A549 (cell line): ENCODE results near the gene CHI3L1. TPM values are rescaled to one million over a fixed set of nuclear protein-coding genes. Genes with fewer than 3 reads are reported as not detected.

Source experiments
- ATAC-seq, 2 experiments: fragments of 200-7000 bp in 1 of 2; fragments of >200 bp in 1 of 2; cut with Nextera tagmentation in 1 of 2; cut with Tn5 transposase in 1 of 2; 3 replicates each; pipeline versions ENCODE4 v1.8.0 to v1.9.1; 2018 to 2020; ENCODE audit warnings: mild to moderate bottlenecking in 1 of 2, moderate library complexity in 1 of 2
- CTCF ChIA-PET: fragments of 300-600 bp; sonication (Branson Sonifier 250); formaldehyde crosslinking; extraction: SDS; loops from one replicate; lab custom pipeline; 2021; ENCODE audit warnings: antibody characterized with exemption, inconsistent platforms; lab: Yijun Ruan, JAX
- POLR2A ChIA-PET: fragments of 350-600 bp; formaldehyde crosslinking; extraction: SDS; loops from one replicate; lab custom pipeline; 2021; ENCODE audit warnings: antibody characterized with exemption, inconsistent platforms; lab: Yijun Ruan, JAX
- DNase-seq, 2 experiments: peaks; one replicate each; pipeline versions ENCODE4 v3.0.0 to v3.0.0-alpha.2; 2011 to 2016; ENCODE audit warnings: low read depth in 1 of 2, low spot score in 1 of 2
- FAIRE-seq: peaks from 2 replicates; lab custom pipeline; 2011; peaks lifted over from hg19 to GRCh38; lab: Jason Lieb, UNC
- H3K27ac ChIP-seq, 2 experiments: fragments of >200 bp; sonication (Bioruptor Twin); formaldehyde crosslinking; 3 replicates each; pipeline ENCODE4 v1.5.1; 2016 to 2017
- H3K4me1 ChIP-seq: fragments of >200 bp; sonication (Bioruptor Twin); formaldehyde crosslinking; 3 replicates; pipeline ENCODE4 v1.6.1; 2016
- H3K4me2 ChIP-seq: fragments of >200 bp; sonication (Bioruptor Twin); formaldehyde crosslinking; 3 replicates; pipeline ENCODE4 v1.6.1; 2016
- H3K4me3 ChIP-seq: fragments of >200 bp; sonication (Bioruptor Twin); formaldehyde crosslinking; 3 replicates; pipeline ENCODE4 v1.5.1; 2016
- H3K9me3 ChIP-seq: fragments of >200 bp; sonication (Bioruptor Twin); formaldehyde crosslinking; 3 replicates; pipeline ENCODE4 v1.6.1; 2016
- ATOH8 ChIP-seq: fragments of 250-450 bp; sonication (Bioruptor Pico); IDR thresholded peaks from 2 replicates; pipeline ENCODE4 v1.5.0; 2020; ENCODE audit warnings: low read depth, mild to moderate bottlenecking, moderate library complexity
- BCL3 ChIP-seq: fragments of >200 bp; sonication (Bioruptor Twin); formaldehyde crosslinking; IDR thresholded peaks from 3 replicates; pipeline ENCODE4 v1.6.1; 2016
- CEBPB ChIP-seq, 2 experiments: fragments of >200 bp in 1 of 2; sonication (Bioruptor Twin) in 1 of 2; formaldehyde crosslinking in 1 of 2; IDR thresholded peaks; 2 replicates each; pipeline ENCODE4 v1.6.1; 2012 to 2016
- CTCF ChIP-seq: fragments of >200 bp; sonication (Bioruptor Twin); formaldehyde crosslinking; IDR thresholded peaks from 3 replicates; pipeline ENCODE4 v1.5.1; 2016
- EHF ChIP-seq: fragments of 250-450 bp; sonication (Bioruptor Pico); IDR thresholded peaks from 2 replicates; pipeline ENCODE4 v1.5.0; 2020; ENCODE audit warnings: mild to moderate bottlenecking
- FOSB ChIP-seq: fragments of 250-450 bp; sonication (Bioruptor Pico); IDR thresholded peaks from 2 replicates; pipeline ENCODE4 v1.5.0; 2020; ENCODE audit warnings: mild to moderate bottlenecking, moderate library complexity
- FOSL2 ChIP-seq, 2 experiments: fragments of 450-650 bp in 1 of 2; fragments of >200 bp in 1 of 2; sonication (Bioruptor Twin) in 1 of 2; formaldehyde crosslinking; IDR thresholded peaks; 2 replicates each; pipeline versions ENCODE4 v1.5.0 to v1.6.1; 2016 to 2020; ENCODE audit warnings: mild to moderate bottlenecking in 1 of 2, moderate library complexity in 1 of 2
- HOXA7 ChIP-seq: fragments of 250-450 bp; sonication (Bioruptor Pico); IDR thresholded peaks from 2 replicates; pipeline ENCODE4 v1.5.0; 2020; ENCODE audit warnings: mild to moderate bottlenecking, moderate library complexity
- JUN ChIP-seq, 2 experiments: fragments of >200 bp; sonication (Bioruptor Twin); formaldehyde crosslinking; IDR thresholded peaks; 2 replicates in 1 of 2; 3 replicates in 1 of 2; pipeline ENCODE4 v1.6.1; 2016 to 2017
- JUNB ChIP-seq: fragments of >200 bp; sonication (Bioruptor Twin); formaldehyde crosslinking; IDR thresholded peaks from 2 replicates; pipeline ENCODE4 v1.6.1; 2016
- MAFK ChIP-seq: fragments of 450-650 bp; IDR thresholded peaks from 2 replicates; pipeline ENCODE4 v1.6.1; 2014; ENCODE audit not compliant: partially characterized antibody
- MAX ChIP-seq: IDR thresholded peaks from 2 replicates; pipeline ENCODE4 v1.6.1; 2012
- MYC ChIP-seq: IDR thresholded peaks from 2 replicates; pipeline ENCODE4 v1.6.1; 2012; ENCODE audit warnings: mild to moderate bottlenecking, inconsistent platforms, low read length, improper control_type of control experiment, borderline replicate concordance
- NPAS2 ChIP-seq: fragments of 250-450 bp; sonication (Bioruptor Pico); IDR thresholded peaks from 2 replicates; pipeline ENCODE4 v1.8.0; 2022; ENCODE audit warnings: mild to moderate bottlenecking, moderate library complexity, borderline replicate concordance
- NR3C1 ChIP-seq: fragments of >200 bp; sonication (Bioruptor Twin); formaldehyde crosslinking; IDR thresholded peaks from 3 replicates; pipeline ENCODE4 v1.6.1; 2017
- PBX3 ChIP-seq: IDR thresholded peaks from 2 replicates; pipeline ENCODE4 v1.6.1; 2012
- RAD21 ChIP-seq, 2 experiments: fragments of >200 bp in 1 of 2; sonication (Bioruptor Twin) in 1 of 2; formaldehyde crosslinking in 1 of 2; IDR thresholded peaks in 1 of 2; conservative IDR thresholded peaks in 1 of 2; 2 replicates in 1 of 2; 3 replicates in 1 of 2; pipeline ENCODE4 v1.6.1; 2012 to 2018; ENCODE audit warnings: inconsistent platforms in 1 of 2
- RFX5 ChIP-seq: fragments of 450-650 bp; IDR thresholded peaks from 2 replicates; pipeline ENCODE4 v1.7.1; 2014; ENCODE audit warnings: antibody characterized with exemption, mild to moderate bottlenecking, moderate library complexity
- RNF2 ChIP-seq: fragments of 200-600 bp; sonication (generic); IDR thresholded peaks from 2 replicates; pipeline ENCODE4 v1.6.1; 2016; ENCODE audit warnings: low read depth, mild to moderate bottlenecking, antibody characterized with exemption, moderate library complexity, borderline replicate concordance
- SMC3 ChIP-seq: fragments of >200 bp; sonication (Bioruptor Twin); formaldehyde crosslinking; IDR thresholded peaks from 3 replicates; pipeline ENCODE4 v1.6.1; 2018; ENCODE audit warnings: inconsistent platforms
- SREBF2 ChIP-seq: fragments of 450-650 bp; IDR thresholded peaks from 2 replicates; pipeline ENCODE4 v1.6.1; 2014; ENCODE audit warnings: mild to moderate bottlenecking, moderate library complexity
- ZC3H11A ChIP-seq: fragments of 450-650 bp; IDR thresholded peaks from 2 replicates; pipeline ENCODE4 v1.6.1; 2014; ENCODE audit warnings: antibody characterized with exemption, mild to moderate bottlenecking
- ZFP36 ChIP-seq: fragments of 450-650 bp; IDR thresholded peaks from 2 replicates; pipeline ENCODE4 v1.6.1; 2014; ENCODE audit warnings: borderline replicate concordance; ENCODE audit not compliant: partially characterized antibody
- WGBS: methylation state at CpG from one replicate; pipeline ENCODE4 v1.1.6; 2017; ENCODE audit errors: missing lambda C conversion rate; 5-methylcytosine and 5-hydroxymethylcytosine counted together
- polyA plus RNA-seq, 4 experiments: library from polyadenylated mRNA; depleted of rRNA in 3 of 4; stranded (reverse); fragments of >200 nt; fragmentation: RNase III in 1 of 4; extraction: RNeasy Plus Mini Kit Qiagen cat#74134 plus additional on column Dnase treatment in 1 of 4; gene quantifications; 2 replicates in 3 of 4; 3 replicates in 1 of 4; pipeline ENCODE4 v1.2.3, GENCODE V29; 2011 to 2017

Gene CHI3L1
- polyA plus RNA-seq, 2 of the 4 experiments (the other 2 are of a cell fraction) = 0.04 TPM; not detected in 1

- WGBS = 33% methylated on average over 5 of the region's 6 CpGs
- no peak for DNase-seq
- Histone ChIP-seq H3K4me1 (no peaks in the 10 kb centered on the region), H3K4me3 (no peak overlapping the region), H3K4me2 (no peak overlapping the region), H3K27ac (no peak overlapping the region), H3K9me3 (no peaks in the 10 kb centered on the region)
- ATAC-seq = peak; percentile 39 to 69; a peak in 3 of 6 replicates
- TF ChIP-seq SMC3 (no peak), RAD21 (conservative IDR thresholded peaks at IDR 0.05 in 1 of 2, IDR thresholded peaks at IDR 0.05 in 1 of 2) (0 out of 5 replicates have a peak, but pooled peaks of 1 of the 2 experiments have one; percentile 7), EHF (no peak)
- POLR2A ChIA-PET = no interaction called here
- CTCF ChIA-PET = interaction anchor here (0.6 to 14.7 kb wide), 34 partner anchors 10 to 259 kb away, joined by 3 to 452 read pairs (median 10); partner anchors contain the start of genes ADORA1, CHIT1, MYBPH and MYOG
- no peak for FAIRE-seq
These were observed 30.7 kb upstream of the CHI3L1 start for GRCh38 chr1:203217139-203217655.

- H3K4me1 ChIP-seq = no peaks in the 10 kb centered on the region
- WGBS = 20% methylated on average over 19 of the region's 19 CpGs
- no peak overlapping the region for H3K27ac ChIP-seq
- ChIA-PET CTCF (interaction anchor here (0.6 to 14.7 kb wide), 57 partner anchors 10 to 570 kb away, joined by 3 to 452 read pairs (median 7); partner anchors contain the start of genes ADORA1, CHIT1, MYBPH and MYOG), POLR2A (interaction anchor here (1.0 to 1.6 kb wide), 2 partner anchors 99 to 177 kb away, joined by 4 read pairs; no protein-coding TSS in a partner anchor)
- TF ChIP-seq RAD21 (conservative IDR thresholded peaks at IDR 0.05 in 1 of 2, IDR thresholded peaks at IDR 0.05 in 1 of 2) = peak; percentile 84 to 92
- TF ChIP-seq MYC = peak; percentile 66
- TF ChIP-seq FOSL2 (IDR thresholded peaks at IDR 0.05) = no peak
- TF ChIP-seq FOSL2 (CRISPR knock-in tag; IDR thresholded peaks at IDR 0.05) = no peak
- peak; percentile 90 for TF ChIP-seq CTCF
- TF ChIP-seq JUN (IDR thresholded peaks at IDR 0.05) = no peak
- TF ChIP-seq SMC3 = peak; percentile 91
- peak; percentile 77 for TF ChIP-seq MAX
- no peak for TF ChIP-seq PBX3
- no peak for TF ChIP-seq FOSB (CRISPR knock-in tag)
- no peak for TF ChIP-seq HOXA7 (CRISPR knock-in tag)
- no peak overlapping the region for H3K4me3 ChIP-seq
- ATAC-seq (peak; percentile 75 to 92), FAIRE-seq (no peak), DNase-seq (peak; percentile 60 to 65)
- no peak overlapping the region for H3K4me2 ChIP-seq
- no peaks in the 10 kb centered on the region for H3K9me3 ChIP-seq
These were observed 30.0 kb upstream of the CHI3L1 start for GRCh38 chr1:203216274-203217138.

GRCh38 chr1:203215573-203215972, 29.1 kb upstream of the CHI3L1 start:
- 59% methylated on average over 9 of the region's 9 CpGs for WGBS
- Histone ChIP-seq H3K4me1 (no peaks in the 10 kb centered on the region), H3K27ac (no peak overlapping the region), H3K4me3 (no peak overlapping the region), H3K9me3 (no peaks in the 10 kb centered on the region), H3K4me2 (no peak overlapping the region)
- FAIRE-seq (no peak), DNase-seq (no peak), ATAC-seq (peak; percentile 3 to 6; a peak in 1 of 6 replicates)
- ChIA-PET POLR2A (interaction anchor here (1.0 to 1.6 kb wide), 2 partner anchors 98 to 176 kb away, joined by 4 read pairs; no protein-coding TSS in a partner anchor), CTCF (interaction anchor here (0.6 to 14.7 kb wide), 45 partner anchors 10 to 569 kb away, joined by 3 to 452 read pairs (median 9); partner anchors contain the start of genes ADORA1, CHIT1, MYBPH and MYOG)
- TF ChIP-seq JUN (IDR thresholded peaks at IDR 0.05) = no peak
- TF ChIP-seq ZC3H11A = no peak
- TF ChIP-seq JUNB = no peak
- TF ChIP-seq FOSL2 (IDR thresholded peaks at IDR 0.05) = no peak
- TF ChIP-seq FOSL2 (CRISPR knock-in tag; IDR thresholded peaks at IDR 0.05) = no peak
- TF ChIP-seq SREBF2 = no peak
- TF ChIP-seq MAFK = no peak
- TF ChIP-seq RFX5 = no peak
- TF ChIP-seq NR3C1 = no peak
- no peak for TF ChIP-seq BCL3
- TF ChIP-seq EHF = no peak
- TF ChIP-seq NPAS2 = no peak
- no peak for TF ChIP-seq PBX3
- TF ChIP-seq RNF2 = no peak
- no peak for TF ChIP-seq CEBPB (IDR thresholded peaks at IDR 0.05)
- TF ChIP-seq ZFP36 = no peak
- no peak for TF ChIP-seq ATOH8
